ENCODE data around the gene RANBP10. TPM values are rescaled to one million over a fixed set of nuclear protein-coding genes. Genes with fewer than 3 reads are reported as not detected.
A peak's percentile ranks its signal among the peaks of the same experiment; 100 is the strongest.

RANBP10 gene
- total RNA-seq, 2 experiments from 2014 or later: 15.6 to 18.0 TPM

GRCh38 chr16:67713647-67714273 is 92.6 kb downstream of the RANBP10 start:
- Mint-ChIP-seq H3K27ac (no peak overlapping the region), H3K36me3 (ENCODE audit: low read depth) (peaks cover 1% of the 10 kb centered on the region), H3K4me3 (no peak overlapping the region), H3K4me1 (peaks cover 16% of the 10 kb centered on the region), H3K9me3 (ENCODE audit: low read depth) (no peaks in the 10 kb centered on the region), H3K27me3 (no peaks in the 10 kb centered on the region)
- CTCF ChIA-PET: interaction anchor here (1.2 kb wide), 1 partner anchor 193 kb away, joined by 3 read pairs; no protein-coding TSS in a partner anchor
- ATAC-seq: no peak
- no peak for DNase-seq
- intact Hi-C loops (cut with DNase I, micrococcal nuclease): no loop called here
- POLR2A ChIA-PET: no interaction called here

DNA sequence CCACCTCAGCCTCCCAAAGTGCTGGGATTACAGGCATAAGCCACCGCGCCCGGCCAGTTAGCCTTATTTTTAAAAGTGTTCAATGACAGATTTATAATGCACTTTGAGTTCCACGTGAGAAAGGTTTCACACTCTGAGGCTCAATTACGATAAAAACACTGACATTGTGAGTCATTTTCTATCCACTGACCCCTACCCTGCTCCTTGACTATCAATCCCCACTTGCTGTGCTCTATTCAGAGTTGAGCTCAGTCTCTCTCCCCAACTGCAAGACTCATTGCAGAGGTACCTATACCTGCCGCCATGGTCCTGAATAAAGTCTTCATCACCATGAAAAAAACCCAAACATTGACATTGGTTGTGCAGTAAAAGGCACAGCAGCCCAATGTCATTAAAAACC is 95.8 kb downstream of the RANBP10 start:
- no peaks in the 10 kb centered on the region for H3K9me3 Mint-ChIP-seq (ENCODE audit: low read depth)
- intact Hi-C loops (cut with DNase I, micrococcal nuclease): no loop called here
- H3K36me3 Mint-ChIP-seq (ENCODE audit: low read depth): no peaks in the 10 kb centered on the region
- ChIA-PET CTCF (no interaction called here), POLR2A (no interaction called here)
- ATAC-seq: no peak
- H3K27me3 Mint-ChIP-seq: no peaks in the 10 kb centered on the region
- DNase-seq: no peak
- H3K27ac Mint-ChIP-seq: no peak overlapping the region
- no peaks in the 10 kb centered on the region for H3K4me1 Mint-ChIP-seq
- no peak overlapping the region for H3K4me3 Mint-ChIP-seq

- H3K27me3 Mint-ChIP-seq: no peaks in the 10 kb centered on the region
- ChIA-PET POLR2A (no interaction called here), CTCF (no interaction called here)
- DNase-seq (no peak), ATAC-seq (no peak)
- no peak overlapping the region for H3K27ac Mint-ChIP-seq
- intact Hi-C loops (cut with DNase I, micrococcal nuclease): no loop called here
- peaks cover 10% of the 10 kb centered on the region for H3K4me1 Mint-ChIP-seq
- H3K4me3 Mint-ChIP-seq: no peak overlapping the region
- H3K9me3 Mint-ChIP-seq (ENCODE audit: low read depth): no peaks in the 10 kb centered on the region
- H3K36me3 Mint-ChIP-seq (ENCODE audit: low read depth): no peaks in the 10 kb centered on the region
These were observed 97.3 kb downstream of the RANBP10 start for GRCh38 chr16:67709050-67709449.

- no peak for ATAC-seq
- Mint-ChIP-seq H3K9me3 (ENCODE audit: low read depth) (no peaks in the 10 kb centered on the region), H3K27me3 (no peaks in the 10 kb centered on the region), H3K4me3 (no peak overlapping the region), H3K27ac (no peak overlapping the region), H3K4me1 (peaks cover 16% of the 10 kb centered on the region), H3K36me3 (ENCODE audit: low read depth) (no peaks in the 10 kb centered on the region)
- no peak for DNase-seq
- intact Hi-C loops (cut with DNase I, micrococcal nuclease): no loop called here
- CTCF ChIA-PET: no interaction called here
- POLR2A ChIA-PET: no interaction called here
These were observed 98.0 kb downstream of the RANBP10 start for GRCh38 chr16:67708368-67708771.

GRCh38 chr16:67707790-67708189 is 98.6 kb downstream of the RANBP10 start:
- Mint-ChIP-seq H3K9me3 (ENCODE audit: low read depth) (no peaks in the 10 kb centered on the region), H3K27me3 (no peaks in the 10 kb centered on the region), H3K27ac (no peak overlapping the region), H3K36me3 (ENCODE audit: low read depth) (no peaks in the 10 kb centered on the region), H3K4me3 (no peak overlapping the region), H3K4me1 (peaks cover 21% of the 10 kb centered on the region)
- intact Hi-C loops (cut with DNase I, micrococcal nuclease): no loop called here
- POLR2A ChIA-PET: no interaction called here
- DNase-seq (no peak), ATAC-seq (no peak)
- CTCF ChIA-PET: no interaction called here

DNA sequence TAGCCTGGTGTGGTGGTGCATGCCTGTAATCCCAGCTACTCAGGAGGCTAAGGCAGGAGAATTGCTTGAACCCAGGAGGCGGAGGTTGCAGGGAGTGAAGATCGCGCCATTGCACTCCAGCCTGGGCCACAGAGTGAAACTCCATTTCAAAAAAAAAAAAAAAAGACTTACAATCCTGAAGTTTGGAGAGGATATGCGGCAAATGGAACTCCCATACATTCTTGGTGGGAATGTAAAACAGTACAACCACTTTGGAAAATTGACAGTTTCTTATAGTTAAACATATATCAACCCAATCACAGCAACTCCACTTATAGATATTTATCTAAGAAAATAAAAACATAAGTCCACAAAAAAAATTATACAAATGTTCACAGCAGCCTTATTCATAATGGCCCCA is 99.2 kb downstream of the RANBP10 start:
- Mint-ChIP-seq H3K27me3 (no peaks in the 10 kb centered on the region), H3K9me3 (ENCODE audit: low read depth) (no peaks in the 10 kb centered on the region), H3K27ac (no peak overlapping the region), H3K4me1 (peaks cover 21% of the 10 kb centered on the region), H3K36me3 (ENCODE audit: low read depth) (no peaks in the 10 kb centered on the region), H3K4me3 (no peak overlapping the region)
- ChIA-PET CTCF (no interaction called here), POLR2A (no interaction called here)
- intact Hi-C loops (cut with DNase I, micrococcal nuclease): no loop called here
- DNase-seq (no peak), ATAC-seq (no peak)

GRCh38 chr16:67704110-67704509 is 102.2 kb downstream of the RANBP10 start:
- H3K9me3 Mint-ChIP-seq (ENCODE audit: low read depth): no peaks in the 10 kb centered on the region
- POLR2A ChIA-PET: no interaction called here
- no peaks in the 10 kb centered on the region for H3K27me3 Mint-ChIP-seq
- CTCF ChIA-PET: no interaction called here
- H3K27ac Mint-ChIP-seq: no peak overlapping the region
- peaks cover 21% of the 10 kb centered on the region for H3K4me1 Mint-ChIP-seq
- no peak overlapping the region for H3K4me3 Mint-ChIP-seq
- no peaks in the 10 kb centered on the region for H3K36me3 Mint-ChIP-seq (ENCODE audit: low read depth)
- DNase-seq (no peak), ATAC-seq (no peak)
- intact Hi-C loops (cut with DNase I, micrococcal nuclease): no loop called here

DNA sequence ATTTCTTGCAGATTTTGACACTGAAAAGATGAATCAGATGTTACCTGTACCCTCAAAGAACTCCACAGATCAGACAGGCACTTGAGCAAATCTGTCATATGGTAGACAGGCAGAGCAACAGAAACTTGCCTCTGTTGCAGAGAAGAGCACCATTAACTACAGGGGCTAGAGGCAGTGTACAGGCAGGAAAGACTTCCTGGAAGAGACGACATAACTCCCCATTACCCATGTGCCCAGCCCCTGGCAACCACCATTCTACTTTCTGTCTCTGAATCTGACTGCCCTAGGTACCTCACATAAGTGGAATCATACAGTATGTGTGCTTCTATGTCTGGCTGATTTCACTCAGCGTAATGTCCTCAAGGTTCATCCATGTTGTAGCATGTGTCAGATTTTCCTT is 102.7 kb downstream of the RANBP10 start:
- peak; percentile 37 for DNase-seq
- POLR2A ChIA-PET: no interaction called here
- Mint-ChIP-seq H3K9me3 (ENCODE audit: low read depth) (peaks cover 1% of the 10 kb centered on the region), H3K4me1 (peaks cover 21% of the 10 kb centered on the region), H3K4me3 (no peak overlapping the region), H3K27me3 (no peaks in the 10 kb centered on the region), H3K36me3 (ENCODE audit: low read depth) (peaks cover 2% of the 10 kb centered on the region), H3K27ac (peak overlapping the region; percentile 65)
- peak; percentile 89 for ATAC-seq
- CTCF ChIA-PET: no interaction called here
- intact Hi-C loops (cut with DNase I, micrococcal nuclease): no loop called here

DNA sequence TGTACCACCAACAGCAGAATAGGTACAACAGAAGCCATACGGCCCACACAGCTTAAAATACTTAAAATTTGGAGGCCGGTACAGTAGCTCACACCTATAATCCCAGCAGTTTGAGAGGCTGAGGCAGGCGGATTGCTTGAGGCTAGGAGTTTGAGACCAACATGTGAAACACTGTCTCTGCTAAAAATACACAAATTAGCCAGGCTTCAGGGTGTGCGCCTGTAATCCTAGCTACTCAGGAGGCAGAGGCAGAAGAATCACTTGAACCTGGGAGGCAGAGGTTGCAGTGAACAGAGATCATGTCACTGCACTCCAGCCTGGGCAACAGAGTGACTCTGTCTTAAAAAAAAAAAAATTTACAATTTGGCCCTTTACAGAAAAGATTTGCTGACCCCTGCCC is 104.2 kb downstream of the RANBP10 start:
- Mint-ChIP-seq H3K27ac (no peak overlapping the region), H3K9me3 (ENCODE audit: low read depth) (peaks cover 2% of the 10 kb centered on the region), H3K4me3 (no peak overlapping the region), H3K4me1 (peaks cover 21% of the 10 kb centered on the region), H3K27me3 (no peaks in the 10 kb centered on the region), H3K36me3 (ENCODE audit: low read depth) (peaks cover 3% of the 10 kb centered on the region)
- DNase-seq (no peak), ATAC-seq (no peak)
- ChIA-PET POLR2A (no interaction called here), CTCF (interaction anchor here (0.6 kb wide), 1 partner anchor 543 kb away, joined by 3 read pairs; the partner anchor contains the start of gene PLA2G15)
- intact Hi-C loops (cut with DNase I, micrococcal nuclease): no loop called here

- DNase-seq (no peak), ATAC-seq (no peak)
- H3K4me1 Mint-ChIP-seq: peaks cover 21% of the 10 kb centered on the region
- no peaks in the 10 kb centered on the region for H3K27me3 Mint-ChIP-seq
- H3K4me3 Mint-ChIP-seq: no peak overlapping the region
- peaks cover 2% of the 10 kb centered on the region for H3K9me3 Mint-ChIP-seq (ENCODE audit: low read depth)
- ChIA-PET CTCF (interaction anchor here (0.6 kb wide), 1 partner anchor 544 kb away, joined by 3 read pairs; the partner anchor contains the start of gene PLA2G15), POLR2A (no interaction called here)
- no peak overlapping the region for H3K27ac Mint-ChIP-seq
- intact Hi-C loops (cut with DNase I, micrococcal nuclease): no loop called here
- peaks cover 3% of the 10 kb centered on the region for H3K36me3 Mint-ChIP-seq (ENCODE audit: low read depth)
These were observed 104.9 kb downstream of the RANBP10 start for GRCh38 chr16:67701420-67701819.

DNA sequence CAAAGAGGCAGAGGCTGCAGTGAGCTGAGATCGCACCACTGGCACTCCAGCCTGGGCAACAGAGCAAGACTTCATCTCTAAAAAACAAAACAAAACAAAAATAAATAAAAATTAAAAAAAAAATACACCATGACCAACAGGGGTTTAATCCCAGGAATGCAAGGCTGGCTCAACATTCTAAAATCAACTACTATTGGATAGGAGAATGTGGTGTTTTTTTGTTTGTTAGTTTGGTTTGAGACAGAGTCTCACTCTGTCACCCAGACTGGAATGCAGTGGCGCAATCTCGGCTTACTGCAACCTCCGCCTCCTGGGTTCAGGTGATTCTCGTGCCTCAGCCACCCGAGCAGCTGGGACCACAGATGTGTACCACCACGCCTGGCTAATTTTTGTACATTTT is 107.1 kb downstream of the RANBP10 start:
- CTCF ChIA-PET: no interaction called here

GRCh38 chr16:67697422-67698185 is 108.8 kb downstream of the RANBP10 start:
- H3K36me3 Mint-ChIP-seq (ENCODE audit: low read depth): peaks cover 3% of the 10 kb centered on the region
- peaks cover 2% of the 10 kb centered on the region for H3K9me3 Mint-ChIP-seq (ENCODE audit: low read depth)
- ATAC-seq (no peak), DNase-seq (no peak)
- no peak overlapping the region for H3K4me3 Mint-ChIP-seq
- POLR2A ChIA-PET: no interaction called here
- no peaks in the 10 kb centered on the region for H3K27me3 Mint-ChIP-seq
- H3K27ac Mint-ChIP-seq: no peak overlapping the region
- H3K4me1 Mint-ChIP-seq: no peaks in the 10 kb centered on the region
- CTCF ChIA-PET: interaction anchor here (0.6 to 2.0 kb wide), 6 partner anchors 20 to 301 kb away, joined by 3 to 8 read pairs (median 4); no protein-coding TSS in a partner anchor
- intact Hi-C loops (cut with DNase I, micrococcal nuclease): no loop called here

More for the DNA sequence above, 107.1 kb downstream of the RANBP10 start:
- ATAC-seq: no peak
- intact Hi-C loops (cut with DNase I, micrococcal nuclease): no loop called here
- H3K4me3 Mint-ChIP-seq: no peak overlapping the region
- no peaks in the 10 kb centered on the region for H3K27me3 Mint-ChIP-seq
- POLR2A ChIA-PET: no interaction called here
- H3K9me3 Mint-ChIP-seq (ENCODE audit: low read depth): peaks cover 2% of the 10 kb centered on the region
- H3K4me1 Mint-ChIP-seq: peaks cover 13% of the 10 kb centered on the region
- H3K27ac Mint-ChIP-seq: no peak overlapping the region
- no peak for DNase-seq
- peaks cover 3% of the 10 kb centered on the region for H3K36me3 Mint-ChIP-seq (ENCODE audit: low read depth)

All from activated CD4-positive, alpha-beta T cell treated with anti-CD3 and anti-CD28 coated beads for 36 hours (primary cell).